ENCODE results near the gene GPR137. TPM values are rescaled to one million over a fixed set of nuclear protein-coding genes. Genes with fewer than 3 reads are reported as not detected.

GPR137 gene
- total RNA-seq, 1 donor from 2014 or later = 56.5 TPM

GRCh38 chr11:64265176-64266160, 20.2 kb upstream of the GPR137 start:
- Mint-ChIP-seq H3K9me3 (ENCODE audit: low read depth) (no peaks in the 10 kb centered on the region), H3K4me3 (ENCODE audit: low read depth) (no peak overlapping the region), H3K36me3 (ENCODE audit: insufficient read depth) (peaks cover 5% of the 10 kb centered on the region), H3K27ac (no peak overlapping the region), H3K4me1 (ENCODE audit: low read depth) (peaks cover 8% of the 10 kb centered on the region), H3K27me3 (no peaks in the 10 kb centered on the region)
- no peak for TF ChIP-seq CTCF (IDR thresholded peaks at IDR 0.05; ENCODE audit: unreplicated experiment)
- DNase-seq (ENCODE audit: low spot score, unreplicated experiment) = no peak

GRCh38 chr11:64266339-64266738, 19.3 kb upstream of the GPR137 start:
- Mint-ChIP-seq H3K9me3 (ENCODE audit: low read depth) (no peaks in the 10 kb centered on the region), H3K27me3 (no peaks in the 10 kb centered on the region), H3K27ac (no peak overlapping the region), H3K4me1 (ENCODE audit: low read depth) (peaks cover 8% of the 10 kb centered on the region), H3K4me3 (ENCODE audit: low read depth) (no peak overlapping the region), H3K36me3 (ENCODE audit: insufficient read depth) (peaks cover 5% of the 10 kb centered on the region)
- no peak for DNase-seq (ENCODE audit: low spot score, unreplicated experiment)
- no peak for TF ChIP-seq CTCF (IDR thresholded peaks at IDR 0.05; ENCODE audit: unreplicated experiment)

GRCh38 chr11:64267207-64267945, 18.3 kb upstream of the GPR137 start:
- H3K4me1 Mint-ChIP-seq (ENCODE audit: low read depth) = peaks cover 12% of the 10 kb centered on the region
- no peaks in the 10 kb centered on the region for H3K27me3 Mint-ChIP-seq
- no peak for TF ChIP-seq CTCF (IDR thresholded peaks at IDR 0.05; ENCODE audit: unreplicated experiment)
- H3K27ac Mint-ChIP-seq = no peak overlapping the region
- H3K4me3 Mint-ChIP-seq (ENCODE audit: low read depth) = no peak overlapping the region
- H3K9me3 Mint-ChIP-seq (ENCODE audit: low read depth) = no peaks in the 10 kb centered on the region
- DNase-seq (ENCODE audit: low spot score, unreplicated experiment) = no peak
- H3K36me3 Mint-ChIP-seq (ENCODE audit: insufficient read depth) = peaks cover 5% of the 10 kb centered on the region

GRCh38 chr11:64268025-64268892, 17.4 kb upstream of the GPR137 start:
- H3K9me3 Mint-ChIP-seq (ENCODE audit: low read depth) = no peaks in the 10 kb centered on the region
- TF ChIP-seq CTCF (IDR thresholded peaks at IDR 0.05; ENCODE audit: unreplicated experiment) = no peak
- no peaks in the 10 kb centered on the region for H3K27me3 Mint-ChIP-seq
- peak overlapping the region; percentile 98 for H3K4me3 Mint-ChIP-seq (ENCODE audit: low read depth)
- H3K4me1 Mint-ChIP-seq (ENCODE audit: low read depth) = peaks cover 12% of the 10 kb centered on the region
- no peak for DNase-seq (ENCODE audit: low spot score, unreplicated experiment)
- peaks cover 2% of the 10 kb centered on the region for H3K36me3 Mint-ChIP-seq (ENCODE audit: insufficient read depth)
- peak overlapping the region; percentile 90 for H3K27ac Mint-ChIP-seq

Data from progenitor cell of endocrine pancreas (in vitro differentiated cells).